NCI-H2171 treated with DMSO at 0.1 percent for 48 hours (cell line): ENCODE results near the gene DNAAF5.
A peak's percentile ranks its signal among the peaks of the same experiment; 100 is the strongest.
"Not testable (repeated sequence)": the region's sequence is repeated elsewhere in the genome, so short reads cannot be mapped to it uniquely, and the experiment has no call there.

Experiments
- DNase-seq: peaks from one replicate; lab custom pipeline; 2025; lab: John Stamatoyannopoulos, UW

Gene DNAAF5

DNA sequence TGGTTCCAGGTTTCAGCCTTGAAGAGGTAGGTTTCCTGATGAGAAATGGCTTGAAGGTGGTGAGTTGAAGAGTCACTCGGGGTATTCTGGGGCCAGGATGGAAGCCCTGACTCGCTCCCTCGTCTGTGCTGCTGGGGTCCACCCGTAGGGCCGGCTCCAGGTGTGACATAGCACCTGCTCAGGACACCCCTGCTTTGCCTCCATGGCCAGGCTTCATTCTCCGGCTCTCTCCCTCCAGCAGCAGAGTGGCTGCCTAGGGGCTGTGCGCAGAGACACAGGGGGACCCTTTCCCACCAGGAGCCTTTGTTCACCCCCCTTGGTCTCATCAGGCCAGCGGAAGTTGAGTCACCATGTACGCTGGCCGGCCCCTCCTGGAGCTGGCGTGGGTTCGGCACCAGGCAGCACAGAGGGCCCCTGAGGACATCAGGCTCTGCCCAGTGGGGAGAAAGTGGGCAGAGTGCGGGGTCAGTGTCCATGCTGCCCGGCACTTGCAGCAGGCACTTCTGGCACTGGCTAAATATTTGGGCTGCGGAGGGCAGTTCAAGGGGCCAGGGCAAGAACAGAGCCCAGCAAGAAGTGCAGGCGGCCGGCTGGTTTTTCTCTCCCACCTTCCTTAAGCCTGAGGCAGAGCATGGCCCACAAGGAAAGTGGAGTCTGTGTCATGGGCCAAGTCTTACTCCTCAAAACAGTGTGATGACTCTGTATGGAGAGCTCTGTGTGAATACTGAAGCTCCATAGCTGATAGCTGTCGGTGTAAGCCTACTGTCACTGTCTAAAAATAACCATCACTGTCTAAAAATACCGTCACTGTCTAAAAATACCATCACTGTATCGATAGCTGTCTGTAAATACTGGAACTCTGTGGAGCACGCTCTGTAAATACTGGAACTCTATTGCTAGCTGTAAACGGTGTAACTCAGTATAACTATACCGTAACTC is 4.3 kb downstream of the DNAAF5 start:
- no peak for DNase-seq

DNA sequence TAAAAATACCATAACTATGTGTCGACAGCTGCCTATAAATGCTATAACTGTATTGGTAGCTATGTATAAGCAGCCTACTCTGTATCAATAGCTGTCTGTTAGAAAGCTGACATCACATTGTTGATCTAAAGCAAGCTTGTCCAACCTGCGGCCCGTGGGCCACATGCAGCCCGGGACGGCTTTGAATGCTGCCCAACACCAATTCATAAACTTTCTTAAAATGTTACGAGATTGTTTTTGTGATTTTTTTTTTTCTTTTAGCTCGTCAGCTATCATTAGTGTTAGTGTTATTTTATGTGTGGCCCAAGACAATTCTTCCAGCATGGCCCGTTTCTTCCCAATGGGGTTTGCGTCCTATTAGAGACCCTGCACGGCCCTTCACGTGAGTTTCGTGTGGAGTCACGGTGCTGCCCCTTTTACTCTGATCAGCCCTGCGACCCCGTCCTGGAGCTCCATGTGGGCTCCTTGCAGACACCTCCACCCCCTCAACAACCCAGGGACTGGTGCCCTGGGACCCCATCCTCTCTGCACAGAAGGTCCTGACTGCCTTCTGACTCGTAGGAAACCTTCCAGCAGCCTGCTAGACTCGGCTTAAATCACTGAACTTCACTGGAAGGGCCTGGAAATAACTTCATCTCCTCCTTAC is 5.1 kb downstream of the DNAAF5 start:
- DNase-seq, result no peak

DNA sequence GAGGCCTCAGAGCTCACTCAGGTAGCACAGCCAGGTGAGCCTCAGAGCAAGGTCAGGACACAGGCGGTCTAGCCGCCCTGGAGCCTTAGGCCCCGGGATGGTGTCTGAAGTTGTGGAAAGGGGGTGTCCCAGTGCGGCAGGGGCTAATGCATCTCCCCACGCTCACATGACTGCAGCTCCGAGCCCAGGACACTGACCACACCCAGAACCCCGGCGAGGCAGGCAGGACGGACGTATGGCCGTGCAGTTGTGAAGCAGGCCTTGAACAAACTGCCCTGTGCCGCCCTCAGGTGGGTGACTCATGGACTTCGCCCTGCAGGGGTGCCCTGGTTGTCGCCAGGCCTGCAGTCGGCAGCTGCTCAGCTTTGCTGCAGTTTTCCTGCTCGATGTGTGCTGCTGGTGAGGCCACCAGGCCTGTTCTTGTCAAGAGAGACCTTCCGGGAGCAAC is 5.6 kb downstream of the DNAAF5 start:
- peak; percentile 87 for DNase-seq

DNA sequence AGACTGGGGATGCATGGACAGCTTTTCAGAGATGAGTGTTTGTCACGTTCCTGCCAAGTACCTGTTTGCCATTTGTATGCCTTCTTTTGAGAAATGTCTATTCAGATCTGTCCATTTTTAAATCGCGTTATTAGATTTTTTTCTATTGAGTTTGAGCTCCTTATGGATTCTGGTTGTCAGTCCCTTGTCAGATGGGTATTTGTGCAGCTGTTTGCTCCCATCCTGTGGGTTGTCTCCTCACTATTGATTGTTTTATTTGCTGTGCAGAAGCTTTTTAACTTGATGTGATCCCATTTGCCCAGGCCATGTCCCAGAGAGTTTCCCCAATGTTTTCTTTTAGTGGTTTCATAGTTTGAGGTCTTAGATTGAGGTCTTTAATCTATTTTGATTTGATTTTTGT is 6.1 kb downstream of the DNAAF5 start:
- DNase-seq, result no peak

DNA sequence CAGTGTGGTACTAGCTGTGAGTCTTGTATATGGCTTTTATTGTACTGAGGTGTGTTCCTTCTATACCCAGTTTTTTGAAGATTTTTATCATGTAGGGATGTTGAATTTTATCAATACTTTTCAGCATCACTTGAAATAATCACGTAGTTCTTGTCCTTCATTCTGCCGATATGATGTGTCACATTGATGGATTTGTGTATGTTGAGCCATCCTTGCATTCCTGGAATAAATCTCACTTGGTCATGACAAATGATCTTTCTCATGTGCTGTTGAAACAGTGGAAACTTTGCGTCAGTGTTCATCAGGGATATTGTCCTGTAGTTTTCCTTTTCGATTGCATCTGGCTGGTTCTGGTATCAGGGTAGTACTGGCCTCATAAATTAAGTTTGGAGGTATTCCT is 7.7 kb downstream of the DNAAF5 start:
- no peak for DNase-seq

DNA sequence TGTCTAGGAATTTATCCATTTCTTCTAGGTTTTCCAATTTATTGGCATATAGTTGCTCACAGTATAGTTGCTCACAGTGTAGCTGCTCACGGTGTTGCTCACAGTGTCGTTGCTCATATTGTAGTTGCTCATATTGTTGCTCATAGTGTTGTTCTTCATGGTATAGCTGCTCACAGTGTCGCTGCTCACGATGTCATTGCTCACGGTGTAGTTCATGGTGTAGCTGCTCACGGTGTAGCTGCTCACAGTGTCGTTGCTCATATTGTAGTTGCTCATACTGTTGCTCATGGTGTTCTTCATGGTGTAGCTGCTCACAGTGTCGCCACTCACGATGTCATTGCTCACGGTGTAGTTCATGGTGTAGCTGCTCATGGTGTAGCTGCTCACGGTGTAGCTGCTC is 8.3 kb downstream of the DNAAF5 start:
- no peak for DNase-seq

DNA sequence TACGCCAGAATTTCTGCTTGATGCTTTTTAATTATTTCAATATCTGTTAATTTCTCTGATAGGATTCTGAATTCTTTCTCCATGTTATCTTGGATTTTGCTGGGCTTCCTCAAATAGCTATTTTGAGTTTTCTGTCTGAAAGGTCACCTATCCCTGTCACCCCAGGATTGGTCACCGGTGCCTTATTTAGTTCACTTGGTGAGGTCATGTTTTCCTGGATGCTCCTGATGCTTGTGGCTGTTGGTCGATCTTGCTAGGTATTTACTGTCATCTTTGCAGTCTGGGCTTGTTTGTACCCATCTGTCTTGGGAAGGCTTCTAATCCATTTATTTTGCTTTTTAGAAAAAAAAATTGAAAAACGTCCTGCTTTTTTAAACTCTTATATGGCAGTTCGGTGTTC is 11.7 kb downstream of the DNAAF5 start:
- no peak for DNase-seq

DNA sequence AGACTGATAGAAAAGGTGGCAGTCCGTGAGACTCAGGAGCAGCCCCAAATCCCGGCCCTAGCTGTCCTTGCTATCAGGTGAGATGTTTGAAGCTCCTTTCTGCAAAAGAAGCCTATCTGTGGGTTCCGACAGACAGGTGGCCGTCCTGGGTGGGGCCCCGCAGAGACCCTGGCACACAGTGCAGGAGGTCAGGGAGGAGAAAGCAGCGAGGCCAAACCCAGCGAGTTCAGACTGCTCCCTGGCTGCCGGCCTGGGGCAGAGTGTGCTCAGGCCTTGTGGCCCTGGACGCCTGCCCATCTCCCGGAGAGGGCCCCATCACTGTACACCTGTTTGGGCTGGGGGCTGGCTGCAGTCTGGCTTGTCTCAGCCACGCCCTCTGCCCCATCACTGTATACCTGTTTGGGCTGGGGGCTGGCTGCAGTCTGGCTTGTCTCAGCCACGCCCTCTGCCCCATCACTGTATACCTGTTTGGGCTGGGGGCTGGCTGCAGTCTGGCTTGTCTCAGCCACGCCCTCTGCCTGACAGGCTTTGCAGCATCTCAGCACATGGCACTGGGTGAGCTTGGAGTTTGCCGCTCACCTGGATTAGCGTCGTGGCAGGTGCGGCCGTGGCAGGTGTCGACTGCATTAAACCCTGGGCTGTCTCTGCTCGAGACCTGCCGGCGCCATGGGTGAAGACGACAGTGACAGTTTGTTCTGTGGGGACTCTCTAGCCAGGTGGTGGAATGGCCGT is 12.4 kb downstream of the DNAAF5 start:
- no peak for DNase-seq

DNA sequence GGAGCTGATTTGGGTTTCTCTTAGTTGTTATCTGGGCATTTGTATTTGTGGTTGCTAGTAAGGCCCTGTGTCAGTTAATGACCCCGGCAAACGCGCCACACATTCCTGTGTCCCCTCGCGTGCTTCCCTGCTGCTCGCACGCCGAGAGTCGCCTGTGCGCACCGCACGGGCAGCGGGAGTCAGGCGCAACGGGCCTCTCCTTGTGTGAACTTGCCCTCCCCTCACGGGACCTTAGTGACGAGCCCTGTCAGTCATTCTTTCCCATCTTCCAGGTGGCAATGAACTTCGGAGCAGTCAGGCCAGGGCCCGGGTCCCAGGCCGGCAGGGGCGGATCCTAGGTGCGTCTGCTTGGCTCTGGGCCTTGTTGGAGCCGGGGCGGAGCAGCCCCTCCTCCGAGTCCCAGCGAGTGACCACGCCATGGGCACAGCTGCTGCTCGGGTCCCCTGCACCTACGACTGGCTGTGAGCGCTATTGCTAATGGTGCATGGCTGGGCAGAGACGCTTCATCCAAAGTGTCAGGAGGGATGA is 13.0 kb downstream of the DNAAF5 start:
- no peak for DNase-seq

DNA sequence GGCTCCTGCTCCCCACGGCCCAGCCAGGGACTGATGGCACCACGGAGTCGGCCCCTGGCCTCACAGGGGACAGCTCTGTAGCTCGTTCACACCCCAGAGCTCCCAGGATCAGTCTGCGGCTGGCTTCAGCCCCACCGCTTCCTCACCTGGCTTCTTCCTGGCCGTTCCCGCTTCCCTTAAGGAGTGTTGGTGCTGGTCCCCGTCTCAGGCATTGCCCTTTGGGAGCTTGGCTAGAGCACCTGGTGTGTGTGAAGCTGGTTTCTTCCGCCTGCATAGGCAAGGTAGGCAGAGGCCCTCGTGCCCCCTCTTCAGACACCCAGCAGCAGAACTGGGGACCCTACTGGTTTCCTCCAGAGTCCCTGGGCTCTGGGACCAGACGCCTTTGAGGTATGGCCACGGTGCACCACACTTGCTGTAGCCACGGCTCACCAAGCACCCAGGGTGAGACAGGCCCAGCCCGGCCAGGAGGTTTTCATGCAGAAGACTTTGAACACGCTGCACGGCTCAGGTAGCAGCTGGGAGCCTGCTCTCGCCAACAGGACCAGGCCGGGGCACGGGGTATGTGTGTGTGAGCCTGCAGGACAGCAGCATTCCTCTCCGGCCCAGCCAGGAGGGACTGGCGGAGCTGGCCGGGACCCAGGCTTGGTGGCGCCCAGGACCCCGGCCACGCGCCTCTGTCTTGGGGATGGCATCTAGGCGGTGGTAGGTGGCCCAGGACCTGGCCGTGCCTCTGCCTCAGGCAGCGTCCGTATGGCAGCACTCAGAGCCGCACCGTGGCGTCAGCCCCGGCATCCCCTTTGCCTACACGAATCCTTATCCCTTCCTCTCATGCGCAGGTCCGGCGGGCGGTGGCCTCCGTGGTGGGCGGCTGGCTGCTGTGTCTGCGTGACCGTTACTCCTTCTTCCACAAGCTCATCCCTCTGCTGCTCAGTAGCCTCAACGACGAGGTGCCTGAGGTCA is 13.8 kb downstream of the DNAAF5 start:
- DNase-seq, result no peak

DNA sequence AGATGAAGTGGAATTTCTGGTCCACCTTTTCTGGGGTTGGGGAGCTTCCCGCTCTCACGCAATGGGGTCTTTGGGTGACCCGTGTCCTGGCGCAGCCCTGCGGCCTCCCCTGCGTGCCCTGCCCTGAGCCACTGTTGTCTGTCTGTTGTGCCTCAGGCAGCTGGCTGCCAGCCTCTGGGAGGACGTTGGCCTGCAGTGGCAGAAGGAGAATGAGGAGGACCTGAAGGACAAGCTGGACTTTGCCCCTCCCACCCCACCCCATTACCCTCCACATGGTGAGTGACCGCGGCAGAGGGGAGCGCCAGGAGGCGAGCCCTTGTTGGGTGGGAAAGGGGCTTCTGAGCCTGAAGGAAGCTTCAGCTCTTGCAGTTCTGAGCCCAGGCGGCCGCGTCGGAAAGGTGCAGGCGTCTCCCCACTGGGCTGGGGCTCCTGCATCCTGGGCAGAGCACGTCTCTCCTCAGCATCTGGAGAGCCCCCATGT is 14.7 kb downstream of the DNAAF5 start:
- no peak for DNase-seq

DNA sequence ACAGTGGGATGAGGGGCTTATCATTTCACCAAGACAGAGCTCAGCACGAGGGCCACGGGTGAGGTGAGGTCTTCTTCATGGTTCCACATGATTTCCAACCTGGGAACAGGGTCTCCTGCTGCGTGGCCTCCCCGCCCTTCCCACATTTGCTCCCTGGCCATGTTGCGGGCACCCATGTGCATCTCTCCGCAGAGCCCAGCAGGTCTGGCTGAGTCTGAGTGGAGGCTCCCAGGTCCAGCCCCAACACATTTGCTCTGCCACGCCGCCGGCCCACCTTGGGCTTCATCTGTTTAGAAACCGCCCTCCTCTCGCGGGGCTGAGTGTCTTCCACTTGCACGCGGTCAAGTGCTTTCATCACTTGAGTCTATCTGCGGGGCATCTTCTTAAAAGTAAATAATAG is 15.4 kb downstream of the DNAAF5 start:
- no peak for DNase-seq

DNA sequence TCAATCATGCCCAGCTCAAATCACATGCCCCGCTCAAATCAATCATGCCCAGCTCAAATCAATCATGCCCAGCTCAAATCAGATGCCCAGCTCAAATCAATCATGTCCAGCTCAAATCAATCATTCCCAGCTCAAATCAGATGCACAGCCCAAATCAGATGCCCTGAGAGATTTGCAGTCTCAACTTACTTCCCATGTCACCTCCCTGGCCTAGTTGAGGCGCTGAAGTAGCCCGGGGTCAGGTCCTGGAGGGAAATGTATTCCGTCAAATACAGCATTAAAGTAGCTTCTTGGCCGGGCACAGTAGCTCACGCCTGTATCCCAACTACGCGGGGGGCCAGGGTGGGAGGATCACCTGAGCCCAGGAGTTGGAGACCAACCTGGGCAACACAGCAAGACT is 16.3 kb downstream of the DNAAF5 start:
- DNase-seq, result no peak

DNA sequence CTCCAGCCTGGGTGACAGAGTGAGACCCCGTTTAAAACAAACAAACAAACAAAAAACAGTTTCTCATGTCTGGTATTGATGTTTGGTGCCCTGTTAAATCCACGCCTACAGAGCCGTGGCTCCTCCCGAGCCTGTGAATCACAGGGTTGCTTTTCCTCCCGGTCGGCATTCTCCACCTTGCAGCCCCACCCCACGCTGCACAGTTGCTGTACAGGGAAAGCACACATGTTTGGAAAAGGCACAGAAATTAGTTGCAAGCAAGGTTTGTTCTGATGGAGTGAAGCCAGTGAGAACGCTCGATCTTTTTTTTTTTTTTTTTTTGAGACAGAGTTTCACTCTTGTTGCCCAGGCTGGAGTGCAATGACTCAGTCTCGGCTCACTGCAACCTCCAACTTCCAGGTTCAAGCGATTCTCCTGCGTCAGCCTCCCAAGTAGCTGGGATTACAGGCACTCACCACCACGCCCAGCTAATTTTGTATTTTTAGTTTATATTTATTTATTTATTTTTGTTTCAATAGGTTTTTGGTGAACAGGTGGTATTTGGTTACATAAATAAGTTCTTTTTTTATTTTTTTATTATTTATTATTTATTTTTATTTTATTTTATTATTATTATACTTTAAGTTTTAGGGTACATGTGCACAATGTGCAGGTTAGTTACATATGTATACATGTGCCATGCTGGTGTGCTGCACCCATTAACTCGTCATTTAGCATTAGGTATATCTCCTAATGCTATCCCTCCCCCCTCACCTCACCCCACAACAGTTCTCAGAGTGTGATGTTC is 17.0 kb downstream of the DNAAF5 start:
- not testable (repeated sequence) for DNase-seq

DNA sequence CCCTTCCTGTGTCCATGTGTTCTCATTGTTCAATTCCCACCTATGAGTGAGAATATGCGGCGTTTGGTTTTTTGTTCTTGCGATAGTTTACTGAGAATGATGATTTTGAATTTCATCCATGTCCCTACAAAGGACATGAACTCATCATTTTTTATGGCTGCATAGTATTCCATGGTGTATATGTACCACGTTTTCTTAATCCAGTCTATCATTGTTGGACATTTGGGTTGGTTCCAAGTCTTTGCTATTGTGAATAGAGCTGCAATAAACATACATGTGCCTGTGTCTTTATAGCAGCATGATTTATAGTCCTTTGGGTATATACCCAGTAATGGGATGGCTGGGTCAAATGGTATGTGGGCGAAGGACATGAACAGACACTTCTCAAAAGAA is 17.6 kb downstream of the DNAAF5 start:
- DNase-seq, result not testable (repeated sequence)

DNA sequence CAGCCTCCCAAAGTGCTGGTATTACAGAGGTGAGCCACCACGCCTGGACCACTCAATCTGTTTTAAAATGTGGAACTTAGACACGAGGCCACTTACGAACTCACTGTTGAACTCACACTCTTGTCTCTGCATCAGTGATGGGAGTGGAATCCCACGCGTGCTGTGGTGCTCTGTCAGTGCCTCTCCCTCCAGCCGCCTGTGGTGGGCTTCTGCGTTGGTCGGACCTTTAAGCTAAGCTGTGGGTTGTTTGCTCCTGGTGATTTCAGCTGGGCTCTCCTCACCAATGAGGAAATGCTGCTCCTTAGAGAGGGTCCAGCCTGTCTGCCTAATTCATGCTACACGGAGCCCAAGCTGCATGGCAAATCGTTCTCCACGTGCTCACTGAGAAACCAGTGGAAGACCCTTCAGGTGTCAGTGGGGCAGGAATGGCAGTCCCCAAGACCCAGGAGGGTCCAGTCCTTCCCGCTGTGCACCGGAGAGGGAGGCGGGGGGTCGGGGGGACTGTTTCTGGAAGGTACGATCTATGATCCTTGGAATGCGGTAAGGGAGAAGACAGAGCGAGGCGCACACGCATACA is 18.4 kb downstream of the DNAAF5 start:
- no peak for DNase-seq

DNA sequence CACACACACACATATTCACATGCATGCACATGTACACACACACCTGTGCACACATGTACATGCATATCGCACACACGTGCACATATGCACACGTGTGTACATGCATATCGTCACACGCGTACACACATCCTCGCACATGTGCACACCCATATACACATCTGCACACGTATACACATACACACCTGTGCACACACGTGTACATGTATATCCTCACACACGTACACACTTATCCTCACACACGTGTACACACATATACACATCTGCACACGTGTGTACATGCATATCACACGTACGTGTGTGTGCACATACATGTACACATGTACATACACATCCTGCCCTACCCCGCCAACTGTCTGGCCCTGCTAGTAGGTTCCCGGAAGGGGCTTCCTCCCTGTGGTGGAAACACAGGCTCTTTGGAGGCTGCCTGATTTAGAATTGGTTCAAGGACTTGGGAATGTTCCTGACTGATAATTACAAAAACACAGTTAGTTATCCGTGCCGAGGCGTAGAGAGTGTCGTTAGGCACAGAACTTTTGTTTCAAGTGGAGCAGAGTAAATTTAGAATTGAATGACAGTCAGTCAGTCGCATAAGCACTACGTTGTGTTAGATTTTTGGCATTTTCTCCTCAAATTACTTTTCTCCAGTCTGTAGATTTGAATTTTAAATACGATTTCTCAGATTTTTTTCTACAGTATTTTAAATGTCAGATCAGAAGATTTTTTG is 19.1 kb downstream of the DNAAF5 start:
- DNase-seq, result no peak

DNA sequence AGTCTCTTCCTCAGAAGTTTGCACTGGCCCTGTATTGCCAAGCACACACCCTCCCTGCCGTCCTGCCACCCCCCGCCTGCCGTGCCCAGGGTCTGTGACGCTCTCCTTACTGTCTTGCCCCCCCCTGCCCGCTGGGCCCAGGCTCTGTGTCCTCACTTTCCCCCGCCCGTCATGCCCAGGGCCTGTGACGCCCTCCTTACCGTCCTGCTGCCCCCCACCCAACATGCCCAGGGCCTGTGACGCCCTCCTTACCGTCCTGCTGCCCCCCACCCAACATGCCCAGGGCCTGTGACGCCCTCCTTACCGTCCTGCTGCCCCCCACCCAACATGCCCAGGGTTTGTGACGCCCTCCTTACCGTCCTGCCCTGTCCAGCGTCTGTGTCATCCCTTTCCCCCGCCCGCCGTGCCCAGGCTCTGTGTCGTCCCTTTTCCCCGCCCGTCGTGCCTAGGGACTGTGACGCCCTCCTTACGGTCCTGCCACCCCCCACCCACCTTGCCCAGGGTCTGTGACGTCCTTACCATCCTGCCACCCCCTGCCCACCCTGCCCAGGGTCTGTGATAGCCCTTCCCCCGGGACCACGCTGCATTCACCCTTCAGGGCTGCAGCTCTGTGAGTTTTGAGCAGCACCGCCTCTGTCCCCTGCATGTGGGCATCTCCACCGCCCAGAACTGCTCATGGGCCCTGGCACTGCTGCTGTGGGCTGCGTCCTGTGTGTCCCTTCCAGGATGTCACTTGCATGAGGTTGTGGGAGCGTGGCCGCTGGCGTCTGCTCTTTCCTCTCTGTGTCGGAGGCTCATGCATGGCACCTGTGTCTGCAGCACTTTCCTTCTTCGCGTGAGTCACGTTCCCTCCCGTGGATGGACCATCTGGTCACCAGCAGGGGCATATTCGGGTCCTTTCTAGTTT is 19.9 kb downstream of the DNAAF5 start:
- no peak for DNase-seq
